Upper lobe of left lung (tissue), 6 donors: Measurements from ENCODE around the gene GLRA3. TPM values are rescaled to one million over a fixed set of nuclear protein-coding genes. Genes with fewer than 3 reads are reported as not detected.

Experiments used
- ATAC-seq, 2 donors: fragments of 200-7000 bp; cut with Tn5 transposase; one replicate each; pipeline ENCODE4 v1.9.1; 2022; ENCODE audit warnings: mild to moderate bottlenecking in 2 of 2, moderate library complexity in 2 of 2; ENCODE audit not compliant: low FRiP score in 2 of 2
- DNase-seq, 2 donors: peaks; one replicate each; pipeline ENCODE4 v3.0.0-alpha.2; 2019 to 2020
- H3K27ac ChIP-seq, 4 donors: fragments of 200-600 bp; sonication (generic); one replicate each; pipeline ENCODE4 v1.5.1; 2016 to 2019
- H3K27me3 ChIP-seq, 4 donors: fragments of 200-600 bp; sonication (generic); one replicate each; pipeline ENCODE4 v1.5.1; 2017 to 2019
- H3K36me3 ChIP-seq, 4 donors: fragments of 200-600 bp; sonication (generic); one replicate each; pipeline ENCODE4 v1.5.1; 2016 to 2019
- H3K4me1 ChIP-seq, 4 donors: fragments of 200-600 bp; sonication (generic); one replicate each; pipeline ENCODE4 v1.5.1; 2018 to 2019
- H3K4me3 ChIP-seq, 4 donors: fragments of 200-600 bp; sonication (generic); one replicate each; pipeline ENCODE4 v1.5.1; 2017 to 2019; ENCODE audit warnings: mild to moderate bottlenecking in 2 of 4, moderate library complexity in 1 of 4
- H3K9me3 ChIP-seq, 4 donors: fragments of 200-600 bp; sonication (generic); one replicate each; pipeline ENCODE4 v1.5.1; 2018 to 2019
- EP300 ChIP-seq, 4 donors: sonication (generic); formaldehyde crosslinking; IDR thresholded peaks; one replicate each; pipeline ENCODE4 v1.5.1; 2017; ENCODE audit warnings: antibody characterized with exemption in 4 of 4, control low read depth in 2 of 4
- POLR2A ChIP-seq, 4 donors: fragments of 450-650 bp; IDR thresholded peaks; one replicate each; pipeline ENCODE4 v1.5.1; 2016 to 2017; ENCODE audit warnings: antibody characterized with exemption in 4 of 4, mild to moderate bottlenecking in 2 of 4
- POLR2AphosphoS5 ChIP-seq, 2 donors: sonication (generic); formaldehyde crosslinking; IDR thresholded peaks; one replicate each; pipeline ENCODE4 v1.5.1; 2017; ENCODE audit warnings: antibody characterized with exemption in 2 of 2
- WGBS, 2 donors: methylation state at CpG; one replicate each; pipeline ENCODE4 v1.1.5; 2017 to 2018; 5-methylcytosine and 5-hydroxymethylcytosine counted together
- total RNA-seq, 6 donors: library from RNA; depleted of rRNA in 4 of 6; stranded (reverse); fragments of >200 nt in 4 of 6; gene quantifications; one replicate each; pipeline versions ENCODE4 v1.1.0 to v1.2.1, GENCODE V29; 2016 to 2021
- TF ChIP-seq, protein P1 (sequence below), 6 experiments: fragments of 450-650 bp in 4 of 6; fragments of 200-600 bp in 2 of 6; sonication (generic) in 2 of 6; IDR thresholded peaks; one replicate each; pipeline ENCODE4 v1.5.1; 2016 to 2019; ENCODE audit warnings: antibody characterized with exemption in 6 of 6
- donor health status: DM: no; HTN: no; CAD: no; lungs with moderate emphysema.
- donor health status: DM: no; HTN: yes; CAD: no; lungs with severe emphysema.

The GLRA3 gene
- total RNA-seq, 6 donors from 2014 or later, result 0.03 to 0.33 (median 0.15) TPM; not detected in 3

GRCh38 chr4:174626342-174627008 lies 202.6 kb downstream of the GLRA3 start:
- WGBS, 2 donors, result 47 to 65% methylated on average over 1 of the region's 1 CpG

GRCh38 chr4:174616661-174617060 lies 212.4 kb downstream of the GLRA3 start:
- TF ChIP-seq, protein P1, sequence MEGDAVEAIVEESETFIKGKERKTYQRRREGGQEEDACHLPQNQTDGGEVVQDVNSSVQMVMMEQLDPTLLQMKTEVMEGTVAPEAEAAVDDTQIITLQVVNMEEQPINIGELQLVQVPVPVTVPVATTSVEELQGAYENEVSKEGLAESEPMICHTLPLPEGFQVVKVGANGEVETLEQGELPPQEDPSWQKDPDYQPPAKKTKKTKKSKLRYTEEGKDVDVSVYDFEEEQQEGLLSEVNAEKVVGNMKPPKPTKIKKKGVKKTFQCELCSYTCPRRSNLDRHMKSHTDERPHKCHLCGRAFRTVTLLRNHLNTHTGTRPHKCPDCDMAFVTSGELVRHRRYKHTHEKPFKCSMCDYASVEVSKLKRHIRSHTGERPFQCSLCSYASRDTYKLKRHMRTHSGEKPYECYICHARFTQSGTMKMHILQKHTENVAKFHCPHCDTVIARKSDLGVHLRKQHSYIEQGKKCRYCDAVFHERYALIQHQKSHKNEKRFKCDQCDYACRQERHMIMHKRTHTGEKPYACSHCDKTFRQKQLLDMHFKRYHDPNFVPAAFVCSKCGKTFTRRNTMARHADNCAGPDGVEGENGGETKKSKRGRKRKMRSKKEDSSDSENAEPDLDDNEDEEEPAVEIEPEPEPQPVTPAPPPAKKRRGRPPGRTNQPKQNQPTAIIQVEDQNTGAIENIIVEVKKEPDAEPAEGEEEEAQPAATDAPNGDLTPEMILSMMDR (IDR thresholded peaks at IDR 0.05), result no peak
- TF ChIP-seq POLR2A (IDR thresholded peaks at IDR 0.05) (no peak), EP300 (IDR thresholded peaks at IDR 0.05) (no peak), POLR2AphosphoS5 (IDR thresholded peaks at IDR 0.05) (no peak)
- Histone ChIP-seq H3K27me3 (no peaks in the 10 kb centered on the region), H3K4me1 (peaks cover 0 to 11% (median 4%) of the 10 kb centered on the region in 4 donors), H3K36me3 (no peaks in the 10 kb centered on the region), H3K27ac (peak overlapping the region in 1 of 4 donors; percentile 57), H3K9me3 (peaks cover 0 to 6% (median 0%) of the 10 kb centered on the region in 4 donors), H3K4me3 (no peak overlapping the region)
- 60 to 66% methylated on average over 3 of the region's 3 CpGs for WGBS, 2 donors
- DNase-seq, result no peak
- no peak for ATAC-seq

More at GRCh38 chr4:174626342-174627008, 202.6 kb downstream of the GLRA3 start:
- no peaks in the 10 kb centered on the region for H3K9me3 ChIP-seq
- no peaks in the 10 kb centered on the region for H3K36me3 ChIP-seq
- H3K4me3 ChIP-seq, result no peak overlapping the region
- H3K27me3 ChIP-seq, result no peaks in the 10 kb centered on the region
- no peak for ATAC-seq
- H3K4me1 ChIP-seq, result peaks cover 0 to 3% (median 1%) of the 10 kb centered on the region in 4 donors
- DNase-seq, result no peak
- TF ChIP-seq, protein P1 (IDR thresholded peaks at IDR 0.05), result no peak
- TF ChIP-seq POLR2AphosphoS5 (IDR thresholded peaks at IDR 0.05) (no peak), EP300 (IDR thresholded peaks at IDR 0.05) (peak in 1 of 4 donors; percentile 10), POLR2A (IDR thresholded peaks at IDR 0.05) (no peak)
- no peak overlapping the region for H3K27ac ChIP-seq

DNA sequence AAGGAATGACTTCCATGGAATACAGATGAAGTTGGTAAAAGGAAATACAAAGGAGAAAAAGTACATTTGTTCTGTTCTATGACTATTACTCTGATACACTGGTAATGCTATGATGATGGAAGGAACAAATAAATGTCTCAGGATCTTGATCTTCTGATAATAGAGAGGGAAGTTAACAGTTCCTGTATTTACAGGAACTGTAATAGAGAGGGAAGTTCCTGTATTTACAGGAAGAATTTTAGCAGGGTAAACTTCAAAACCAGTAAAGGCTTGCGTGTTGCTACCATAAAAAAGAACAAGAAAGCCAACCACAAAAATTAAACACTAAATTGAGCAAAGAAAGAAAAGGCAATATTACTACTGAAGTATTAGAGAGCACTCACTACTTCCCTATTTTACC lies 215.1 kb downstream of the GLRA3 start:
- no peaks in the 10 kb centered on the region for H3K36me3 ChIP-seq
- H3K27ac ChIP-seq, result peak overlapping the region in 2 of 4 donors; percentile 54 to 67
- ATAC-seq (peak in 1 of 2 donors; percentile 40), DNase-seq (no peak)
- peaks cover 0 to 11% (median 4%) of the 10 kb centered on the region in 4 donors for H3K4me1 ChIP-seq
- no peaks in the 10 kb centered on the region for H3K27me3 ChIP-seq
- peaks cover 0 to 8% (median 0%) of the 10 kb centered on the region in 4 donors for H3K9me3 ChIP-seq
- TF ChIP-seq POLR2A (IDR thresholded peaks at IDR 0.05), result no peak
- no peak for TF ChIP-seq POLR2AphosphoS5 (IDR thresholded peaks at IDR 0.05)
- TF ChIP-seq, protein P1 (IDR thresholded peaks at IDR 0.05), result no peak
- no peak for TF ChIP-seq EP300 (IDR thresholded peaks at IDR 0.05)
- 26 to 36% methylated on average over 1 of the region's 1 CpG for WGBS, 2 donors
- no peak overlapping the region for H3K4me3 ChIP-seq

DNA sequence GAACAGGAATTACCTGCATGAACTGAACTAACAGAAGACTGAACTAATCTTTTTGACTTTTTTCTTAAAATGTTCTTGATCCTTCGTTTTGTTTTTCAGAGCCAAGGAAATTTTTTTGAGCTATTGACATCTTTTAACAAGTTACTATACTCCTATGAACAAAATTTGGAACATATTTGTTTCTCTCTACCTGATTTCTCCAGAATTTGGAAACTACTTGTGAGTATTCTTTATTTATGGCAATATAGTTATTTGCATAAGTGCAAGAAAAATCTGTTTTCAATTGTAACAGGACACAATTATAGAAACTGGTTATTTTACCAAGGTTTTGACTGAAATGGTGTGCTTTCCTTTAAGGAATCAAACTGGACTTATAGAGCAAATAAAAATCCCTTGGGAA lies 217.3 kb downstream of the GLRA3 start:
- WGBS, 2 donors, result 92 to 97% methylated on average over 1 of the region's 1 CpG
- no peak for TF ChIP-seq POLR2A (IDR thresholded peaks at IDR 0.05)
- TF ChIP-seq POLR2AphosphoS5 (IDR thresholded peaks at IDR 0.05), result no peak
- TF ChIP-seq, protein P1 (IDR thresholded peaks at IDR 0.05), result no peak
- no peak for TF ChIP-seq EP300 (IDR thresholded peaks at IDR 0.05)
- no peak for ATAC-seq

More for the DNA sequence above, 217.3 kb downstream of the GLRA3 start:
- Histone ChIP-seq H3K27me3 (no peaks in the 10 kb centered on the region), H3K4me1 (peaks cover 0 to 11% (median 4%) of the 10 kb centered on the region in 4 donors), H3K4me3 (no peak overlapping the region), H3K9me3 (peaks cover 0 to 8% (median 0%) of the 10 kb centered on the region in 4 donors), H3K27ac (no peak overlapping the region), H3K36me3 (no peaks in the 10 kb centered on the region)
- no peak for DNase-seq
